ENCODE results near the gene NTM. TPM values are rescaled to one million over a fixed set of nuclear protein-coding genes. Genes with fewer than 3 reads are reported as not detected.

NTM gene
- polyA plus RNA-seq, 1 donor from 2014 or later = 39.4 TPM

DNA sequence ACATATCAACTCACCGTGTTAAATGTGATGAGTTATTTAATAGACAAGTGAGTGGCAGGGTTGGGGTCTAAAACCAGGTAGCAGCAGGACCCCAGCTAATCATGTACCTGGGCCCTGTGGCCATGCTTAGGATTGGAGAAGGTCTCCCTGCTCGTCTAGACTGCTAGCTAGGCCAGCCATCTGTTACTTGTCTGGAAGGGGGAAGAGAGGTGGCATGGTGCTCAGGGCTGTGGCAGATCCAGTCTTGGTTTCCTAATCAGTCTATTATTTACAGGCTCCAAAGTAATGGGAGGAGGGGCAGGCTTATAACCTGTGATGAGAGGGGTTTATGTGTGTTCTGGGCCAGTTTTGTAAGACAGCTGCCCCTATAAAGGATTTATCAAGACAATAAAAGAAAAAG is 105.9 kb downstream of the NTM start:
- no peaks in the 10 kb centered on the region for H4K20me1 ChIP-seq (ENCODE audit: insufficient read depth)
- no peaks in the 10 kb centered on the region for H3K9me2 ChIP-seq (ENCODE audit: insufficient read depth, low read length)
- H3F3A ChIP-seq (ENCODE audit: insufficient read depth, low read length, poor library complexity, severe bottlenecking) = no peaks in the 10 kb centered on the region
- no peak overlapping the region for H3K4me3 ChIP-seq (ENCODE audit: low read length)
- no peaks in the 10 kb centered on the region for H3K79me2 ChIP-seq (replicated peaks; ENCODE audit: insufficient read depth, low read length)
- no peak overlapping the region for H2AFZ ChIP-seq (ENCODE audit: low read depth, low read length)
- H3K27me3 ChIP-seq (ENCODE audit: insufficient read depth, low read depth, low read length) = no peaks in the 10 kb centered on the region
- H3K36me3 ChIP-seq (ENCODE audit: insufficient read depth, low read length) = no peaks in the 10 kb centered on the region
- H3K9ac ChIP-seq (ENCODE audit: low read length) = no peak overlapping the region
- H3K4me2 ChIP-seq (ENCODE audit: low read length) = no peak overlapping the region
- no peak overlapping the region for H3K27ac ChIP-seq (ENCODE audit: low read length)
- H3K9me3 ChIP-seq (ENCODE audit: low read length) = no peaks in the 10 kb centered on the region
- TF ChIP-seq EZH2 (IDR thresholded peaks at IDR 0.05; ENCODE audit: borderline replicate concordance, insufficient read depth, low read length, poor library complexity, severe bottlenecking) = no peak
- no peak for TF ChIP-seq RAD21 (conservative IDR thresholded peaks at IDR 0.05)
- TF ChIP-seq, protein P1, sequence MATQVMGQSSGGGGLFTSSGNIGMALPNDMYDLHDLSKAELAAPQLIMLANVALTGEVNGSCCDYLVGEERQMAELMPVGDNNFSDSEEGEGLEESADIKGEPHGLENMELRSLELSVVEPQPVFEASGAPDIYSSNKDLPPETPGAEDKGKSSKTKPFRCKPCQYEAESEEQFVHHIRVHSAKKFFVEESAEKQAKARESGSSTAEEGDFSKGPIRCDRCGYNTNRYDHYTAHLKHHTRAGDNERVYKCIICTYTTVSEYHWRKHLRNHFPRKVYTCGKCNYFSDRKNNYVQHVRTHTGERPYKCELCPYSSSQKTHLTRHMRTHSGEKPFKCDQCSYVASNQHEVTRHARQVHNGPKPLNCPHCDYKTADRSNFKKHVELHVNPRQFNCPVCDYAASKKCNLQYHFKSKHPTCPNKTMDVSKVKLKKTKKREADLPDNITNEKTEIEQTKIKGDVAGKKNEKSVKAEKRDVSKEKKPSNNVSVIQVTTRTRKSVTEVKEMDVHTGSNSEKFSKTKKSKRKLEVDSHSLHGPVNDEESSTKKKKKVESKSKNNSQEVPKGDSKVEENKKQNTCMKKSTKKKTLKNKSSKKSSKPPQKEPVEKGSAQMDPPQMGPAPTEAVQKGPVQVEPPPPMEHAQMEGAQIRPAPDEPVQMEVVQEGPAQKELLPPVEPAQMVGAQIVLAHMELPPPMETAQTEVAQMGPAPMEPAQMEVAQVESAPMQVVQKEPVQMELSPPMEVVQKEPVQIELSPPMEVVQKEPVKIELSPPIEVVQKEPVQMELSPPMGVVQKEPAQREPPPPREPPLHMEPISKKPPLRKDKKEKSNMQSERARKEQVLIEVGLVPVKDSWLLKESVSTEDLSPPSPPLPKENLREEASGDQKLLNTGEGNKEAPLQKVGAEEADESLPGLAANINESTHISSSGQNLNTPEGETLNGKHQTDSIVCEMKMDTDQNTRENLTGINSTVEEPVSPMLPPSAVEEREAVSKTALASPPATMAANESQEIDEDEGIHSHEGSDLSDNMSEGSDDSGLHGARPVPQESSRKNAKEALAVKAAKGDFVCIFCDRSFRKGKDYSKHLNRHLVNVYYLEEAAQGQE (IDR thresholded peaks at IDR 0.05; ENCODE audit: borderline replicate concordance) = no peak
- no peak for TF ChIP-seq POLR2AphosphoS5 (IDR thresholded peaks at IDR 0.05)
- TF ChIP-seq, protein P2, sequence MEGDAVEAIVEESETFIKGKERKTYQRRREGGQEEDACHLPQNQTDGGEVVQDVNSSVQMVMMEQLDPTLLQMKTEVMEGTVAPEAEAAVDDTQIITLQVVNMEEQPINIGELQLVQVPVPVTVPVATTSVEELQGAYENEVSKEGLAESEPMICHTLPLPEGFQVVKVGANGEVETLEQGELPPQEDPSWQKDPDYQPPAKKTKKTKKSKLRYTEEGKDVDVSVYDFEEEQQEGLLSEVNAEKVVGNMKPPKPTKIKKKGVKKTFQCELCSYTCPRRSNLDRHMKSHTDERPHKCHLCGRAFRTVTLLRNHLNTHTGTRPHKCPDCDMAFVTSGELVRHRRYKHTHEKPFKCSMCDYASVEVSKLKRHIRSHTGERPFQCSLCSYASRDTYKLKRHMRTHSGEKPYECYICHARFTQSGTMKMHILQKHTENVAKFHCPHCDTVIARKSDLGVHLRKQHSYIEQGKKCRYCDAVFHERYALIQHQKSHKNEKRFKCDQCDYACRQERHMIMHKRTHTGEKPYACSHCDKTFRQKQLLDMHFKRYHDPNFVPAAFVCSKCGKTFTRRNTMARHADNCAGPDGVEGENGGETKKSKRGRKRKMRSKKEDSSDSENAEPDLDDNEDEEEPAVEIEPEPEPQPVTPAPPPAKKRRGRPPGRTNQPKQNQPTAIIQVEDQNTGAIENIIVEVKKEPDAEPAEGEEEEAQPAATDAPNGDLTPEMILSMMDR (IDR thresholded peaks at IDR 0.05; ENCODE audit: poor library complexity, severe bottlenecking) = no peak
- TF ChIP-seq MXI1 (conservative IDR thresholded peaks at IDR 0.05; ENCODE audit: poor library complexity, severe bottlenecking) = no peak
- TF ChIP-seq EP300 (conservative IDR thresholded peaks at IDR 0.05; ENCODE audit: poor library complexity, severe bottlenecking) = no peak
- TF ChIP-seq TAF1 (IDR thresholded peaks at IDR 0.05; ENCODE audit: low read depth) = no peak
- no peak for TF ChIP-seq SMC3 (conservative IDR thresholded peaks at IDR 0.05; ENCODE audit: poor library complexity)

DNA sequence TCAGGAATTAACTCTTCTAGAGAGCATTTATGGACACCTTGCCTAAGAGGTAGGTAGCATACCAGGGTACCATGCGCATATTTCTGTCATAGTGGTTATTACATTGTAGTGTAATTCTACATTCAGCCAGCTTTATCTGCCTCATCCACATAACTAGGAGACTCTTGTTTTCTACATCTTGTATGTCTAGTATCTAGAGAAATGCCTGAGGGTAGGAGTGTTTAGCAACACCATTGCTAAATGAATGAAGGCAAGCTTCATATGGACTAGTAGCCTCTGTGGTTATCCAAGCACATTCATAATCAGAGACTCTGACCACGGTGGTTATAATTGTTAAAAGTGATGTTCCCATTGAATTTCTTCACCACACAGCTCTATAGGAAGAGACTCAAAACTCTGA is 107.9 kb downstream of the NTM start:
- Histone ChIP-seq H3K4me2 (ENCODE audit: low read length) (no peak overlapping the region), H2AFZ (ENCODE audit: low read depth, low read length) (no peak overlapping the region), H3F3A (ENCODE audit: insufficient read depth, low read length, poor library complexity, severe bottlenecking) (no peaks in the 10 kb centered on the region), H3K79me2 (replicated peaks; ENCODE audit: insufficient read depth, low read length) (no peaks in the 10 kb centered on the region), H3K4me3 (ENCODE audit: low read length) (no peak overlapping the region), H3K27me3 (ENCODE audit: insufficient read depth, low read depth, low read length) (no peaks in the 10 kb centered on the region), H3K36me3 (ENCODE audit: insufficient read depth, low read length) (no peaks in the 10 kb centered on the region), H3K9me3 (ENCODE audit: low read length) (no peaks in the 10 kb centered on the region), H3K9ac (ENCODE audit: low read length) (no peak overlapping the region), H4K20me1 (ENCODE audit: insufficient read depth) (no peaks in the 10 kb centered on the region), H3K27ac (ENCODE audit: low read length) (no peak overlapping the region), H3K9me2 (ENCODE audit: insufficient read depth, low read length) (no peaks in the 10 kb centered on the region)
- no peak for TF ChIP-seq POLR2AphosphoS5 (IDR thresholded peaks at IDR 0.05)
- TF ChIP-seq TAF1 (IDR thresholded peaks at IDR 0.05; ENCODE audit: low read depth) = no peak
- TF ChIP-seq SMC3 (conservative IDR thresholded peaks at IDR 0.05; ENCODE audit: poor library complexity) = no peak
- TF ChIP-seq, protein P2 (IDR thresholded peaks at IDR 0.05; ENCODE audit: poor library complexity, severe bottlenecking) = no peak
- no peak for TF ChIP-seq RAD21 (conservative IDR thresholded peaks at IDR 0.05)
- no peak for TF ChIP-seq EP300 (conservative IDR thresholded peaks at IDR 0.05; ENCODE audit: poor library complexity, severe bottlenecking)
- no peak for TF ChIP-seq EZH2 (IDR thresholded peaks at IDR 0.05; ENCODE audit: borderline replicate concordance, insufficient read depth, low read length, poor library complexity, severe bottlenecking)

Measured in neural cell (in vitro differentiated cells).